Measurements from ENCODE around the gene TMEM132D.

TMEM132D gene

DNA sequence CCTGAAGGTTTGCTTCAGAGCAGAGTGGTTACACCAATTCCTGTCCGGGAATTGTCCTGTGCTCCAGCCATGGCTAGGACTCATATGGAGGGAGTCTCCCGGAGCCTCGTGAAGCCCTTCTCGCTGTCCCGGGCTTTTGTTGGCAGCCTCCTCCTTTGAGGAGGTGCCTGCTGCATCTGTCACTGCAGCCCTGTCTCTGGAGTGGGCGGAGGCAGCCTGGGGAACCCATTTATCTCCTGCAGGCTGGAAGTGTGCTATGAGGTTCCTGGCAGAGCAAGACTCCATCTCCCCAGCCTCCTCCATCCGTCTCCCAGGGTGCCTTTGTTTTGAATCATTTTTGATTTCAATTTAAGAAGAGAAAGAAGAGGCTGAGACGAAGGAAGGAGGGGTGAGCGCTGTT lies 695.3 kb downstream of the TMEM132D start:
- DNase-seq (ENCODE audit: extremely low read depth, low read depth), result no peak
- TF ChIP-seq, protein P1, sequence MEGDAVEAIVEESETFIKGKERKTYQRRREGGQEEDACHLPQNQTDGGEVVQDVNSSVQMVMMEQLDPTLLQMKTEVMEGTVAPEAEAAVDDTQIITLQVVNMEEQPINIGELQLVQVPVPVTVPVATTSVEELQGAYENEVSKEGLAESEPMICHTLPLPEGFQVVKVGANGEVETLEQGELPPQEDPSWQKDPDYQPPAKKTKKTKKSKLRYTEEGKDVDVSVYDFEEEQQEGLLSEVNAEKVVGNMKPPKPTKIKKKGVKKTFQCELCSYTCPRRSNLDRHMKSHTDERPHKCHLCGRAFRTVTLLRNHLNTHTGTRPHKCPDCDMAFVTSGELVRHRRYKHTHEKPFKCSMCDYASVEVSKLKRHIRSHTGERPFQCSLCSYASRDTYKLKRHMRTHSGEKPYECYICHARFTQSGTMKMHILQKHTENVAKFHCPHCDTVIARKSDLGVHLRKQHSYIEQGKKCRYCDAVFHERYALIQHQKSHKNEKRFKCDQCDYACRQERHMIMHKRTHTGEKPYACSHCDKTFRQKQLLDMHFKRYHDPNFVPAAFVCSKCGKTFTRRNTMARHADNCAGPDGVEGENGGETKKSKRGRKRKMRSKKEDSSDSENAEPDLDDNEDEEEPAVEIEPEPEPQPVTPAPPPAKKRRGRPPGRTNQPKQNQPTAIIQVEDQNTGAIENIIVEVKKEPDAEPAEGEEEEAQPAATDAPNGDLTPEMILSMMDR (IDR thresholded peaks at IDR 0.05; ENCODE audit: low read depth, low read length), result no peak

GRCh38 chr12:129207084-129207483 lies 696.7 kb downstream of the TMEM132D start:
- DNase-seq (ENCODE audit: extremely low read depth, low read depth), result no peak
- TF ChIP-seq, protein P1 (IDR thresholded peaks at IDR 0.05; ENCODE audit: low read depth, low read length), result no peak

GRCh38 chr12:129203456-129203855 lies 700.4 kb downstream of the TMEM132D start:
- TF ChIP-seq, protein P1 (IDR thresholded peaks at IDR 0.05; ENCODE audit: low read depth, low read length), result no peak
- no peak for DNase-seq (ENCODE audit: extremely low read depth, low read depth)

DNA sequence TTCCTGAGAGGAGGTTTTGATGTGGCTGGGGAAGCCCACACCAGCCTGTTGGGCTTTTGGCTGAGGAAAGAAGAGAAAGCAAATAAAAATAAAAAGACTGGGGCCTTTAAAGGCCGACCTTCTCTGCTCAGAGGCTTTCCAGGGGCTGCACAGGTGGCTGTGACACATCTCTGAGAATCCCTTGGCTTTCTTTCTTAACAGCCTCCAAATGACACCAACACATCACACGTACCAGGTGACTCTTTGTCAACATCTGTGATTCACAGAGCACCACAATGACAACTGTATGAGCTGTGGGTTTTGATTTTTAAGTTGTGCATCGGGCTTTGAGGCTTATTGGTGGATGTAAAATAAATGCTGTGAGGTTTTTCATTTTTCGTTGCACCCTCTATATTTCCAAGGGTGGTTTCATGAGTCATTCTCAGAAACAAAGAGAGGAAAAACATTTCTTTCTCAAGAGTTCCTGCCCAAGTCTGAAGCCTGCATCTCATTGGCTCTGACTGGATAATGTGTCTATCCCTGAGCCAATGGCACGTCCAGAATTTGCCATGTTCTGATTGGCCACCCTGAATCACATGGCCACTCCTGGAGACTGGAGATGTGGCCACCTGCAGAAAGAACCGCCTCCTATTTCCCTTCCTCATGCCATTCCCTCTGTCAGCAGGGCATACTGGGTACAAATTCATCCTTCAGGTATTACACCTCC lies 701.6 kb downstream of the TMEM132D start:
- no peak for DNase-seq (ENCODE audit: extremely low read depth, low read depth)
- TF ChIP-seq, protein P1 (IDR thresholded peaks at IDR 0.05; ENCODE audit: low read depth, low read length), result no peak

- no peak for DNase-seq (ENCODE audit: extremely low read depth, low read depth)
- TF ChIP-seq, protein P1 (IDR thresholded peaks at IDR 0.05; ENCODE audit: low read depth, low read length), result no peak
These were observed 702.8 kb downstream of the TMEM132D start for GRCh38 chr12:129201029-129201428.

- no peak for DNase-seq (ENCODE audit: extremely low read depth, low read depth)
- TF ChIP-seq, protein P1 (IDR thresholded peaks at IDR 0.05; ENCODE audit: low read depth, low read length), result no peak
These were observed 703.2 kb downstream of the TMEM132D start for GRCh38 chr12:129200576-129200975.

- TF ChIP-seq, protein P1 (IDR thresholded peaks at IDR 0.05; ENCODE audit: low read depth, low read length), result no peak
- no peak for DNase-seq (ENCODE audit: extremely low read depth, low read depth)
These were observed 706.9 kb downstream of the TMEM132D start for GRCh38 chr12:129196927-129197326.
